Measurements from ENCODE around the gene ACOT13.

DNA sequence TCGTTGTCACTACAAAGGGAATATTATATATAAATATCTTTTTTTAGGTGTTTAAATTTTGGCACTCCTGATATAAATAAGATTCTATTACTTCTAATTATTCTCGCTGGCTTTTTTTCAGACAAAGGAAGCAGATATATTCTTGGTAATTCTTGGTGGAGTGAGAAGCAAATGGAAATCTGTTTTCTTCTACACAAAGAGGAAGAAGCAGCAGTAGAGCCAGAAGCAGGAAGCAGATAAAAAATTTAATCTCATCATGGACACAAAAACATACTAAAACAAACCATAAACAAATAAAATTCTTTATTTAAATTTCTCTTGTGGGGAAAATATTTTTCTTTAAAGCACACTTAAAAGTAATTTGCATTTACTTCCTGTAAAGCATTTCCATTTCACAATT, 17.2 kb upstream of the ACOT13 start:
- TF ChIP-seq, protein P1, sequence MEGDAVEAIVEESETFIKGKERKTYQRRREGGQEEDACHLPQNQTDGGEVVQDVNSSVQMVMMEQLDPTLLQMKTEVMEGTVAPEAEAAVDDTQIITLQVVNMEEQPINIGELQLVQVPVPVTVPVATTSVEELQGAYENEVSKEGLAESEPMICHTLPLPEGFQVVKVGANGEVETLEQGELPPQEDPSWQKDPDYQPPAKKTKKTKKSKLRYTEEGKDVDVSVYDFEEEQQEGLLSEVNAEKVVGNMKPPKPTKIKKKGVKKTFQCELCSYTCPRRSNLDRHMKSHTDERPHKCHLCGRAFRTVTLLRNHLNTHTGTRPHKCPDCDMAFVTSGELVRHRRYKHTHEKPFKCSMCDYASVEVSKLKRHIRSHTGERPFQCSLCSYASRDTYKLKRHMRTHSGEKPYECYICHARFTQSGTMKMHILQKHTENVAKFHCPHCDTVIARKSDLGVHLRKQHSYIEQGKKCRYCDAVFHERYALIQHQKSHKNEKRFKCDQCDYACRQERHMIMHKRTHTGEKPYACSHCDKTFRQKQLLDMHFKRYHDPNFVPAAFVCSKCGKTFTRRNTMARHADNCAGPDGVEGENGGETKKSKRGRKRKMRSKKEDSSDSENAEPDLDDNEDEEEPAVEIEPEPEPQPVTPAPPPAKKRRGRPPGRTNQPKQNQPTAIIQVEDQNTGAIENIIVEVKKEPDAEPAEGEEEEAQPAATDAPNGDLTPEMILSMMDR (conservative IDR thresholded peaks at IDR 0.05), result no peak
- no peak for TF ChIP-seq ZFX (IDR thresholded peaks at IDR 0.05)

All from C4-2B (cell line).